ENCODE data around the gene SPCS1.

Gene SPCS1

DNA sequence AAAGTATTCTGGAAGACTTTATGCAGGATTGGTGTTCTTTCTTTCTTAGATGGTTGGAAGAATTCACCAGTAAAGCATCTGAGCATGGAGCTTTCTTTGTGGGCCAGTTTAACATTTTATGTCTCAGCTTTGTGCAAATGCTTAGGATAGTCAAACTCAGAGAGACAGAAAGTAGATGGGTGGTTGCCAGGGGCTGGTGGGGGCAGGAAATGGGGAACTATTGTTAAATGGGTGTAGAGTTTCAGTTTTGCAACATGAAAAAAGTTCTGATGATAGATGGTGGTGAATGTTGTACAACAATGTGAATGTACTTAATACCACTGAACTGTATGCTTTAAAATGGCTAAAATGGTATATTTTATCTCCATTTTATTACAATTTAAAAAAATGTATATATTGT is 24.8 kb downstream of the SPCS1 start:
- DNase-seq (ENCODE audit: low read depth in 2 of 2): no peak

DNA sequence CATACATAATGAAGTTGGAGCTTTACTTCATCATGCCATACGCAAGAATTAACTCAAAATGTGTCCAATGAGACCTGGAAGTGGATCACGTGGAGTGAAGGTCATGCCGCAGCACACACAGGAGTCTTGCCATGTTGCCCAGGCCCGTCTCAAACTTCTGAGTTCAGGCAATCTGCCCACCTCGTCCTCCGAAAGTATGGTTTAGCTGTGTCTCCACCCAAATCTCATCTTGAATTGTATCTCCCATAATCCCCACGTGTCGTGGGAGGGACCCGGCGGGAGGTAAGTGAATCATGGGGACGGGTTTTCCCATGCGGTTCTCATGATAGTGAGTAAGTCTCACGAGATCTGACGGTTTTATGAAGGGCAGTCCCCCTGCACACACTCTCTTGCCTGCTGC is 25.7 kb downstream of the SPCS1 start:
- no peak for DNase-seq (ENCODE audit: low read depth in 2 of 2)

DNA sequence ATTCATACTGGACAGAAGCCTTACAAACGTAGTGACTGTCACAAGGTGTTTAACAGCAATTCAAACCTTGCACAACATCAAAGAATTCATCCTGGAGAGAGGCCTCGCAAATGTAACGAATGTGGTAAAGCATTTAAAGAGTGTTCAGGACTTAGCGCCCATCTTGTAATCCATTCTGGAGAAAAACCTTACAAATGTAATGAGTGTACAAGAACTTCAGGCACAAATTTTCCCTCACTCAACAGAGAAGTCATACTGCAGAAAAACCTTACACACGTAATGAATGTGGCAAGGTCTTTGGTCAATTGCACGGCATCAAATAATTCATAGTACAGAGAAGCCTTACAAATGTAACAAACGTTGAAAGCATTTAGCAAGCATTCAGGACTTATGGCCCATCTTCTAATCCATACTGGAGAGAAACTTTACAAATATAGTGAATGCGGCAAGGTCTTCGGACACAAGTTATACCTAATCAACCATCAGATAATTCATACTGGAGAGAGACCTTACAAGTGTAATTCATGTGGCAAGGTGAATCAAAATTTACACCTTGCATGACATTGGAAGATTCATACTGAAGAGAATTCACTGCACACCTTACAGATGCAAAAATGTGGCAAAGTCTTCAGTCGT is 27.5 kb downstream of the SPCS1 start:
- no peak for DNase-seq (ENCODE audit: low read depth in 2 of 2)

DNA sequence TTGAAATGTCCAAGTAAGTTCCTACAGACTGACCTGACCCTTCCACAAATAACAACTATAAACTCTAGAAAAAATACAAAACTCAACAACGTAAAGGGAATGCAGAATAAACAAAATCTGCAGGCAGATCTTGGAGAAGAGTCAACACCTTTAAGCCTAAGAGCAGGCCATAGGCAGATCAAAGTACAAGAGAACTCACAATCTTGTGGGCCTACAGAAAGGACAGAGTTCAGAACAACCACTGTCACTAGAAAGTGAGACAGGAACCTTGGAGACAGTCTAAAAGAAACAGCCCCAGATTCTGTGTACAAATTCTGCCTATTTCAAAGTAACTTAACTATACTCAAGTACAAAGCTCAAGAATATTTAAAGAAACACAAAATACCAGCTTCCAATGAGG is 33.8 kb downstream of the SPCS1 start:
- DNase-seq (ENCODE audit: low read depth in 2 of 2): no peak

DNA sequence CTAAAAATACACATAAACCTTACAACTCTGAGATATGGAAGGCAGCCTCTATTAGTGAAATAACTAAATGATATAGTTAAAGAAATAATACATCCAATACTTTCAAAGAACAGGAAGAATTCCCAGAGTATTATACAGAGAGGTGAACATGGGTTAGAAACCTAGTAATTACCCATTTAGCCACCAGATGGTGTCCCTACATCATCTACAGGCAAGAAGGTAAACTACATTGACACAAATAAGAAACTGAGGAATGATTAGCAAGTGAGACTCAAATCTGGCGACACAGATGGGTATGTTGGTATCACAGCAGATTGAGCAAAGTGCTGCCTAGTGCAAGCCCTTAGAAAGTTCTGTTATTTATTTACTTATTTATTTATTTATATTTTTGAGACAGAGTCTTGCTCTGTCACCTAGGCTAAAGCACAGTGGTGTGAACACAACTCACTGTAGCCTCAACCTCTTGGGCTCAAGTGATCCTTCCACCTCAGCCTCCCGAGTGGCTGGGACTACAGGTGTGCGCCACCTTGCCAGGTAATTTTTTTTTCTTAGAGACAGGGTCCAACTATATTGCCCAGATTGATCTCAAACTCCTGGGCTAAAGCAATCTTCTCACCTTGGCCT is 36.6 kb downstream of the SPCS1 start:
- no peak for DNase-seq (ENCODE audit: low read depth in 2 of 2)

DNA sequence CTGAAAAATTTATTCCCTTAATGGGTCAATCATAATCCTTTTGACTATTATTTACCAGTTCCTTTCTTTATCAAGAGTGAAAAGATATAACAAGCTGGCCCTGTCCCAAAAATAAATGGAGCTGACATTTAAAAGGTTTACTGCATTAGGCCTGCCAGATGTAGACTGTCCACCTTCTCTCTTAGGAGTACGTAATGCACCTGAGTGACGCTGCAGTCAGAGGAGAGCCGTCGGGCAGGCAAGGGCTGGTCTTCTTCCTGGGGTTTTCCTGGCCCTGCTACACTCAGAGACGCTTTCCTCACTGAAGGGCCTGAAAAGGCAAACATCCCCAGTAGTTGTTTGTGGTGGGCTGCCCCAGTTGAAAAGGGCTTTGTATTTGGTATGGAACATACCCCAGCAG is 37.2 kb downstream of the SPCS1 start:
- DNase-seq (ENCODE audit: low read depth in 2 of 2): no peak

DNA sequence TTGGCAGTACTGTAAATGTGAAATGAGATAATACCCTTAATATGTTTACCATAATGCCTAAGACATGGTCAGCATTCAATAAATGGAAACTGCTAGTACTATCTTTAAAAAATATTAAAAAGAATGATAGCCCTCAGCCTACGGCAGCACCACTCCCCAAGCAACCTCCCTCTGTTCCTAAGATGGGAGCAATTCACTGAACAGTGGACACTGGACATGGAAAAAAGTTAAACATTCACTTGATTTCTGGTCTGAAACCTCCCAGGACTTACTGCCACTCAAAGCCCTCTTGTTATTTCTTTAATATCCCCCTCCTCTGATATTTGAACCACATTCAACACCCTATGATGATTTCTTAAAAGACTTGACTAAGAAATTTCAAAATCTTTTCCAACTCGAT is 37.8 kb downstream of the SPCS1 start:
- no peak for DNase-seq (ENCODE audit: low read depth in 2 of 2)

DNA sequence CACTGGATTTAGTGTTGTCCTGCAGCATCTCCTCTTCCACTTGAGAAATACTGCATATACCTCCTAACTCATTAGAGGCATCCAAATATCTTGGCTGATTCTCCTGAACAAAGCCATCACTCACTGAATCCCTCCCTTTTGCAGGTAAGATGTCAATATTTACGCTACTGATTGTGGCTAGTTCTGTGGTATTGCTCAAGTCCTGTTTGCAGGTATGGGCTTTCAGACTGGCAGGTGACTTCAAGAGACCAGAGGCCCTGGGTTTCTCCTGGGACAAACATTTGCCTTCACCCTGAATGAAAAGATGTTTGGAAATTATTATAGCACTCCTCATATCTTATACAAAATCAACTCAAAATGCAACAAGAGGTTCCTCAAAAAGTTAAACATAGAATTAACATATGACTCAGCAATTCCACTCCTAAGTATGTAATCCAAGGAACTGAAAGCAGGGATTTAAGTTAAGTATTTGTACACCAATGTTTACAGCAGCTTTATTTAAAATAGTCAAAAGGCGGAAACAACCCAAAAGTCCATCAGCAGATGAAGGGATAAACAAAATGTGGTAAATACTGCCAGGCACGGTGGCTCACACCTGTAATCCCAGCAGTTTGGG is 46.2 kb downstream of the SPCS1 start:
- DNase-seq (ENCODE audit: low read depth in 2 of 2): no peak

DNA sequence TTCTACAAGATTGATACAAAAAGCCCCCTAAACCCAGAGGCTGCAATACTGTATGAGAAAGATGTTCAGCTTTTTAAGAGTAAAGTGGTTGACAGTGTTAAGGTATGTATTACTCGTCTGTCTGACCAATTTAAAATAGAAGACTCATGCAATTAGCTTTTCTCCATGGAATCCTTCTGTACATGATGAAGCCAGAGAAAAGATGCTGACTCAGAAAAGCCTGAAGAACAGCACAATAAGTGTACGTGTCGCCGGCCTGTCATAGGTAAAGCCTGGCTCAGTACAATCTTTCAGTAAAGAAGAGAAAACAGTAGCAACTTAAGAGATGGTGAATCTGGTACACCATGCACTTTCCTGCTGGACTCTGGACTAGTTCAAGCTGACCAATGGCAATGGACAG is 48.5 kb downstream of the SPCS1 start:
- DNase-seq (ENCODE audit: low read depth in 2 of 2): no peak

DNA sequence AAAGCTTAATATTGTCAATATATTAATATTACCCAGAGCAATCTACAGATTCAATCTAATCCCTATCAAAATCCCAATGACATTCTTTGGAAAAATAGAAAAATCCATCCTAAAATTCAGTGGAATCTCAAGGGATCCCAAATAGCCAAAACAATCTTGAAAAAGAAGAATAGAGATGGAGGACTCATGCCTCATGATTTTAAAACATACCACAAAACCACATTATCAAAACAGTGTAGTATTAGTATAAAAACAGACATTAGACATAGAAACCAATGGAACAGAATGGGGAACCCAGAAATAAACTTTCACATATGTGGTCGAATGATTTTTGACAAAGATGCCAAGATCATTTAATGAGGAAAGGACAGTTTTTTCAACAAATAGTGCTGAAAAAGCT is 50.2 kb downstream of the SPCS1 start:
- no peak for DNase-seq (ENCODE audit: low read depth in 2 of 2)
